HG03565 (cell line): ENCODE measurements around the gene LETMD1.
"Not testable (repeated sequence)": the region's sequence is repeated elsewhere in the genome, so short reads cannot be mapped to it uniquely, and the experiment has no call there.

Experiments used
- ATAC-seq: cut with Tn5 transposase; IDR thresholded peaks from one replicate; pipeline ENCODE4 v1.9.1; 2021; ENCODE audit warnings: mild to moderate bottlenecking, moderate library complexity; ENCODE audit not compliant: unreplicated experiment

LETMD1 gene

GRCh38 chr12:51047655-51048540 lies at the start of gene LETMD1:
LETMD1 (plus strand) TSS chr12:51048327; CDS start chr12:51048357, 30 bp downstream.
- ATAC-seq = peak; percentile 96

- no peak for ATAC-seq
Measured at GRCh38 chr12:50999093-50999492, 49.0 kb upstream of the LETMD1 start.

- ATAC-seq = no peak
Measured at GRCh38 chr12:51000245-51000644, 47.9 kb upstream of the LETMD1 start.

- no peak for ATAC-seq
Measured at GRCh38 chr12:51001799-51002198, 46.3 kb upstream of the LETMD1 start.

- ATAC-seq = no peak
Measured at GRCh38 chr12:51004504-51004903, 43.6 kb upstream of the LETMD1 start.

- ATAC-seq = no peak
Measured at GRCh38 chr12:51005030-51005429, 43.1 kb upstream of the LETMD1 start.

- ATAC-seq = no peak
Measured at GRCh38 chr12:51005671-51006070, 42.5 kb upstream of the LETMD1 start.

GRCh38 chr12:51008329-51009055 lies 39.6 kb upstream of the LETMD1 start:
- no peak for ATAC-seq

- no peak for ATAC-seq
Measured at GRCh38 chr12:51009056-51009440, 39.1 kb upstream of the LETMD1 start.

GRCh38 chr12:51011955-51012354 lies 36.2 kb upstream of the LETMD1 start:
- no peak for ATAC-seq

- ATAC-seq = no peak
Measured at GRCh38 chr12:51012570-51013236, 35.4 kb upstream of the LETMD1 start.

- ATAC-seq = no peak
Measured at GRCh38 chr12:51013441-51013840, 34.7 kb upstream of the LETMD1 start.

GRCh38 chr12:51014467-51014866 lies 33.7 kb upstream of the LETMD1 start:
- ATAC-seq = not testable (repeated sequence)

- no peak for ATAC-seq
Measured at GRCh38 chr12:51017452-51017851, 30.7 kb upstream of the LETMD1 start.

GRCh38 chr12:51018956-51019355 lies 29.2 kb upstream of the LETMD1 start:
- no peak for ATAC-seq

- ATAC-seq = no peak
Measured at GRCh38 chr12:51019927-51020326, 28.2 kb upstream of the LETMD1 start.

- no peak for ATAC-seq
Measured at GRCh38 chr12:51020448-51021182, 27.5 kb upstream of the LETMD1 start.

GRCh38 chr12:51021694-51022093 lies 26.4 kb upstream of the LETMD1 start:
- no peak for ATAC-seq

GRCh38 chr12:51023625-51024382 lies 24.3 kb upstream of the LETMD1 start:
- ATAC-seq = no peak

GRCh38 chr12:51025338-51025835 lies 22.7 kb upstream of the LETMD1 start:
- ATAC-seq = no peak
